HG03565 (cell line): ENCODE data around the gene TSEN15.
"Not testable (repeated sequence)": the region's sequence is repeated elsewhere in the genome, so short reads cannot be mapped to it uniquely, and the experiment has no call there.

Experiments used
- ATAC-seq: cut with Tn5 transposase; IDR thresholded peaks from one replicate; pipeline ENCODE4 v1.9.1; 2021; ENCODE audit warnings: mild to moderate bottlenecking, moderate library complexity; ENCODE audit not compliant: unreplicated experiment

TSEN15 gene

DNA sequence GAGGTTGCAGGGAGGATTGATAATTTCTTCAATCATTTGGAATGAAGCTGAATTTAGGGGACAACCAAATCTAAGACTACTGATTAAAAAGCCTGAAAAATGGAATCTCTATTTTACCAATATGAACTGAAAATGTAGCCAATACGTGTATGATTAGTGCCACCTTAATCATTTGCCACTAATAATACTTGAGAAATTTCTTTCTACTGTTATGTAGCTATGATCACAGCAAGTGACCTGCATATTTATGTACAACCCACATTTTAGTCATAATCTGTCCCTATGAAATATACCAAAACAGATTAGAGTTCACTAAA, 20.5 kb upstream of the TSEN15 start:
- no peak for ATAC-seq

DNA sequence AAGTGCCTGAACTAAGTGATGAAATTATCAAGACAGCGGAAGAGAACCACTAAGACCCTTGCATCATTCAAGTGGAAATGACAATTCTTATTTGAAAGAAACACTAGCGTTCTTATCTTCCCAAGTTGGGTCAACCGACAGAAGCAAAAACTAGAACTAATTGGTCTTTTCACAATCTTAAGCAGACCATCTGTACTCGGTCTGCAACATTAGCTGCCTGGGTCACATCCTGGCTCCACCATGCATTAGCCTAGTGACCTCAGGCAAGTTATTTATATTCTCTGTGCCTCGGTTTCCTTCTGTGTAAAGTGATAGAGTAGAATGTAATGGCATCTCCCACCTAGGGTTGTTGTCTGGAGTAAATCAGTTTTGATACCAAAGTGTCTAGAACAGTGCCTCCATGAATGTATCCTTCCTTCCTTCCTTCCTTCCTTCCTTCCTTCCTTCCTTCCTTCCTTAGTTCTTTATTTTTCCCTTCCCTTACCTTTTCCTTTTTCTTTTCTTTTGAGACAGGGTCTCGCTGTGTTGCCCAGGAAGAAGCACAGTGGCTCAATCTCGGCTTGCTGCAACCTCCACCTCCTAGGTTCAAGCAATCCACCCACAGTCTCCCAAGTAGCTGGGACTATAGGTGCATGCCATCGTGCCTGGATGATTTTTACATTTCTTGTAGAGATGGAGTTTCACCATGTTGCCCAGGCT, 20.0 kb upstream of the TSEN15 start:
- ATAC-seq: no peak

DNA sequence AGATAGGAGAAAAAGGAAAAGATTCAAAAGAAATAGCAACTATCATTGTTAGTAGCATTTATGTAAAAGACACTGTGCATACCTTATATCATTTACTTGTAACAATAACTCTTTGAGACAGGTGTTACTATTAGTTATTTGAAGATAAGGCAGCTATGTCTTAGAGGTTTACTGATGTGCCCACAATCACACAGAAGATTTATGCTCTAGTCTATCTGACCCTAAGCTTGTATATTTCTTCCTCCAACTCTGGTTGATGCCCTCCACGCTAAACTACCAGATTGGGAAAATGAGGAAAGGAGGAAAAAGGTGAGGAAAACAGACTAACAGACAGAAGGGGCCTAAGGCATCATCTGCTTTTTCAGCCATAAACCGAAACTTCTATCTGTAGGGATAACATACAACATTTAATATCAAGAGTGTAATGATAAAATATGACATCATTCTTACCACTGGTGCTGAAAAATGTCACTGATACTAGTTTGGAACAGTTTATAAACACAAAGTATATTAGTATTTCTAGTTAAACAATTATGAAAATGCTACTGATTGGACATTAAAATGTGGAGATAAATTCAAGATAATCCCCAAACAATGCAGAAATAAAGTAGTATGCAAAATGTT, 19.1 kb upstream of the TSEN15 start:
- no peak for ATAC-seq

DNA sequence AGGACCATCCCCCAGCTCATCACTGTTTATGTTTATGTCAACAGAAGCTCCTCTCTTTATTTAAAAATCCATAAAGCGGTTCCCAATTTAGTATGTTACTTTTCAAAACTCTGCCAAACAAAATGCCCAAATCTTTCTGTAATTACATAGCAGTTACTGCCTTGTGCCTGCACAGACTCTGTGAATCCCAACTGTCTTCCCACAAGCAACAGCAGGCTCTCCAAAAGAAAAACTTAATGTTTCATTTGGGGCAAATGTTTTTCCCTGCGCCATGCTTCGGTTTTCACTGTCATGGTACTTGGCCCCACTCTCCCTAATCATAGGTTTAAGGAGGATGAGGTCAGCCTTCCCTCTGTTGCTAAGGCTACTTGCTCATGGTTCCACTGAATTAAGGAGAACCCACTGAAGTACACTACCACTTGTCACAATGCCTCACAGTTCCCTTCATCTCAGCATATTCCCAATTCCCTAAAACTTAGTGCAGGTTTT, 18.6 kb upstream of the TSEN15 start:
- ATAC-seq: no peak

DNA sequence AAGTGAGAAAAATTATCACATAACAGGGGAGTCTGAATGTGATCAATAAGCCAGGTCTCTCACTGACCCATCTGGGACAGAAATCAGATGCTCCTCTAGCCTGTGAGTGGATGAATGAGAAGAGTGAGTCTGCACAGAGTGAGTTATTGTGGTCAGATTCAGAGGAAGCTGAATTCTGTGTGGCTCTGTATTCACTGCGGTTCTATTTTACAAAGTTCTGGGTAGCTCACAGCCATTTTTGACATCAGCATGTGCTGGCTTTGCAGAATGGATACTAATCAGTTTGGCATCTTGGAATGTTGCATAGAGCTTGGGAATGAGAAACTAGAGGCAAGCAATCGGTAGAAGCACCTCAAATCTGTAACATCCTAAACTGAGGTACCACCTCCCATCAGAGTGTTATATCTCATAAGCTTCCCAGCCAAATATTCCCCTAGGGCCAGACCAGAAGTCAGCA, 17.8 kb upstream of the TSEN15 start:
- ATAC-seq: no peak

DNA sequence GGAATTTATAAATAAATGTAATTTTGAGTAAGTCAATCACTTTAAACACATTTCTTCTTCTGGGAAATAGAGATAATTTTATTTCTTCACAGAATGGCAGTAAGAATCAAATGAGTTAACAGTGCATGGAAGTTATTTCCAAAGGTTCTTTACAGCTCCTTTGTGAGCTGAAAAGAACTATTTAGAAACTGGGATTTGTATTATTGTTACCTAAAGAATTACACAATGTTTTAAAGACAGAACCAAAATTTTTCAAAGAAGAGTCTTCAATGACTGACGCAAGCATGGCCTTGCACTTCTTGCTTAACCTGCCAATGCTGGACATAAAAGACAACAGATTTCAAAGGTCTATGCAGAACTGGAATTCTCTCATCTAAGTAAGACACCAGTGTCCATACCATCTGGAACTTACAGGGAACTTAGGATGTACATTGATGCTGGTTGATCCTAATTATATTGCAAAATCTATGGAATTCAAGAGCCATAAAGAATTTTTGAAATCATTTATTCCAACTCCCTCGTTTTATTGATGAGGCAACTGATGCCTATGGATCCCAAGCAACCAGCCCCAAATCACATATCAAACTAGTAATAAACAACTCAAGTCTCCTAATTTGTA, 16.7 kb upstream of the TSEN15 start:
- ATAC-seq: no peak

DNA sequence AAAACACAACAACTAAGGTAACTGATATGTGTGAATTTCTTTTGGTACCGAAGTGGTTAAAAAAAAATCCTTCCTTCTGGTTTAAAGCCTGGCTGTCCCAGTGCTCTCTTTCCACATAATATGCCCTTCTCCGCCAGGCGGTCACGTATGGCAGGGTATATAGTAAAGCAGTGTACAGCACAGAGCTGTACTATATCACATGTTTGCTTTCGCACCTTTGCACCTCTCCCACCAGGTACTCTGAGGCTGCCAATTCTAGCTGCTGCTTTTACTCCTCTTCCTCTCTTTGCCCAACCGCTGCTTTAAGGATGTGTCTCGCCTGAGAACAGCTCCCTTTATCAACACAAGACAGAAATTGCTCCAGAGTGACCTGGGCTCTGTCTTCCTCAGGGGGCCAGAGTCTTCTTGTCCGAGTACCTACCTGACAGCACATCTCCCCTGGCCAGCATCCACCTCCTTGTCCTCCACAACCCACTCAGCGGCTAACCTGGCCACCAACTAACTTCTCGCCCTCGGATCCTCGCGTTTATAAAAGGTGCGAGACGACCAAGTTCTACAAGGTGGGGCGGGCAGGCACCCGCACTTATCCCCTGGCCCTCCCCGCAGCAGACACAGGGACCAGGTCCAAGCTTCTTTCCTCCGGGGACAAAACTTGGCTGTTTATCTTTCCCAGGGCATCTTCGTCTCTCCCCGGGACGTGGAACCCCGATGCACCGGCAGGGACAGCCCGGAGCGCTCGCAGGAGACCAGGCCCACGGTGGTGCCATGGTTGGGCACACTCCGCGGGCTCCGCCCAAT, 15.6 kb upstream of the TSEN15 start:
- ATAC-seq: no peak

DNA sequence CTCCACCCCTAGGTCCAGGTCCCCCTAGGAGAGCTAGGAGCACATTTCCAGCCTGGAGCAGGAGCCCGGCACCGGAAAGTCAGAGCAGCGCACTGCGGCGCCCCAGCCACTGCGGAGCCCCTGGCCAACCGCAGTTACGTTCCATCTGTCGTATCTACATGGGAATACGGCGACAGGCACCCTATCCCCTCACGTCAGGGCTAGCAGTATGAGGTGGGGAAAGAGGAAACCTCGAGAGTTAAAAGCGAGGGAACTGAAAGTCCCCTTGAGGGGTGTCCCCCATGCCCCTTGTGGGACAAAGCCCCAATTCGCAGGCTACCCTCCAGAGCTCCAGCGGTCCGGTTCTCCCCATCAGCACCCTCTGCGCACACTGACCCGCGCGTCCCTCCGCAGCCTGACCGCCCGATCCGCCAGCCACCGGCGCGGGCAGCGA, 15.0 kb upstream of the TSEN15 start:
- no peak for ATAC-seq

DNA sequence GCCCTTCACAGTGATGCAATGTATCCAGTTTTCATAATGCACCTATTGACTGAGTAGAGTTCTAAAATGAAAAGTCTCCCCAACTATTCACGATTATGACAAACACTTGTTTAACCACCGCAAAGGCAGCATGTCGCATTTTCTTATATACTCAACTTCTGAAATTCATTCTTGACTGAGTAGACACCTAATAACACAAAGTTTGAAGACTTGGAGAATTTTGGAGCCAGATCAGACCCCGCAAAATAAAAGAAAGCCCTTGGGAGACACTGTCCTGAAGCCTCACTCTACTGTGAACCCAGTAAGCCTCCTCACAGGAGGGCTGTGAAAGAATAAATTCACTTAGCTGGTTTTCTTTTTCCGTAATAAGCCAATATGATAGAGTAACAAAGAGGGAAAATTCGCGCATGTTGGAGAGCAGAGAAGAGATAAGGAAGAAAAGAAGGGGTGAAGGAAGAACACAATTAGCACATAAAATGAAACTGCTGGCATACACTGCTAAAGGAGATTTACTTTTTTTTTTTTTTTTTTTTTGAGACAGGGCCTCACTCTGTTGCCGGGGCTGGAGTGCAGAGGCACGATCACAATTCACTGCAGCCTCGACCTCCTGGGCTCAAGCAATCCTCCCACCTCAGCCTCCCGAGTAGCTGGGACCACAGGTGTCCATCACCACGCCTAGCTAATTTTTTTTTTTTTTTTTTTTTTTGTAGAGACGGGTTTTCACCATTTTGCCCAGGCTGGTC, 13.5 kb upstream of the TSEN15 start:
- no peak for ATAC-seq

DNA sequence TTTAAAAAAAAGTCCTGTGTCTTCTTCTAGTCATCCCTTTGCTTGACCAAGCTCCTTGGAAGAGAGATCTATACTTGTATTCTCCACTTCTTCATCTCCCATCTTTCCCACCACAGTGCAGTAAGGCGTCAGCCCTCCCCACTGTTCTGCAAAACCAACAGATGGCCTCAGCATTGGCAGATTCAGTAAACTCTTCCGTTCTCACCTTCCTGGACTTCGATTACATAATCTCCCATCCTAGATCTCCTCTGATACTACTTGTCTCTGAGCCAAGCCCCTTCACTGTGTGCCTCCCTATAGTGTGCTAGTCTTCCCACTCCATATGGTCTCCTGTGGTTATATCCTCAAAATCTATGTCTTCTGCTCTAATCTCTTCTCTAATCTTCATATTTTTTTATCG, 12.4 kb upstream of the TSEN15 start:
- ATAC-seq: no peak

DNA sequence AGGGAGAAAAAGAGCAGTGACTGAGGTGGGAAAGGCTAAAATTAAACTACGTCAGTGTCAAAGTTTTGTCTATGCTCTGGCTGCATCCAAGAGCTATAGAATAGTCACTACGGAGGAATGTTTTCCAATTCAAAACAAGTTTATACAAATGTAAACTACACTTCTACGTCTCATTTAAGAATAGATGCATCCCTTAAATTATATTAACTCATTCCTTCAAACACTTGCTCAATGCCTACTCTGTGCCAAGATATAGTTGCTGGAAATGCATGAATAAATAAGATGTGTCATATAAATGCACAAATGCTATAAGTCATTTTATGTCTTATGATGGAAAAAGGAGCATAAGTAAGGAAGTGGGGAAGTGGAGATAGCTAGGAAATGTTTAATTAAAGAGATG, 9.8 kb upstream of the TSEN15 start:
- no peak for ATAC-seq

DNA sequence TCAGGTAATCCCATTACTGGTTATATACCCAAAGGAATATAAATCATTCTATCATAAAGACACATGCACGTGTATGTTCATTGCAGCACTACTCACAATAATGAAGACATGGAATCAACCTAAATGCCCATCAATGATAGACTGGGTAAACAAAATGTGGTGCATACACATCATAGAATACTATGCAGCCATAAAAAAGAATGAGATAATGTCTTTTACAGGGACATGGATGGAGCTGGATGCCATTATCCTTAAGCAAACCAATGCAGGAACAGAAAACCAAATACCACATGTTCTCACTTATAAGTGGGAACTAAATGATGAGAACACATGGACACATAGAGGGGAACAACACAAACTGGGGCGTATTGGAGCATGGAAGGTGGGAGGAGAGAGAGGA, 8.2 kb upstream of the TSEN15 start:
- not testable (repeated sequence) for ATAC-seq

DNA sequence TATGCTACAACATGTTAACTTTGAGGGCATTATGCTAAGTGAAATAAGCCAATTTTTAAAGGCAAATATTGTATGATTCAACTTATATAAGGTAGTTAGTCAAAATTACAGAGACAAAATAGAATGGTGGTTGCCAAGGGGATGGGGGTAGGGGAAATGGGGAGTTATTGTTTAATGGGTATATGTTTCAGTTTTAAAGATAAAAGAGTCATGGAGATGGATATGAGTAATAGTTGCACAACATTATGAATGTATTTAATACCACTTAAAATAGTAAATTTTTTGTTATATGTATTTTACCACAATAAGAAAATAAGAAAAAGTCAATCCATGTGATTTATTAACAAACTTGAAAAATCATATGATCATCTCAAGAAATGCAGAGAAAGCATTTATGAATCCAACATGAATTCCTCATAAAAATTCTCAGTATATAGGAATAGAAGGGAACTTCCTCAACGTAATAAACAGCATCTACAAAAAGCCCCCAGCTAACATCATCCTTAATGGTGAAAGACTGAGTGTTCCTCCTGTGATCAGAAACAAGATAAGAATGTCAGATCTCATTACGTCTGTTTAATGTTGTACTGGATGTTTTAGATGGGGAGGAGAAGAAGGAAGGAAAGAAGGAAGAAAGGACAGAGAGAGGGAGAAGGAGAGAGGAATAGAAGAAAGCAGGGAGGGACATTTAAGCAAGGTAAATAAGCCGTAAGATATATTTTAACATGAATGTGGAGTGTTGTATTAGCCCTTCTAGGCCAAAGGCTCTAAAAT, 6.7 kb upstream of the TSEN15 start:
- ATAC-seq: no peak

DNA sequence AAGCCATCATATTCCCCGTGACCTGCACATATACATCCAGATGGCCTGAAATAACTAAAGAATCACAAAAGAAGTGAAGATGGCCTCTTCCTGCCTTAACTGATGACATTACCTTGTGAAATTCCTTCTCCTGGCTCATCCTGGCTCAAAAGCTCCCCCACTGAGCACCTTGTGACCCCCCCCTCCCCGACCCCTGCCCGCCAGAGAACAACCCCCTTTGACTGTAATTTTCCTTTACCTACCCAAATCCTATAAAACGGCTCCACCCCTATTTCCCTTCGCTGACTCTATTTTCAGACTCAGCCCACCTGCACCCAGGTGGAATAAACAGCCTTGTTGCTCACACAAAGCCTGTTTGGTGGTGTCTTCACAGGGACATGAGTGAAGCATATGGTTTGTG, 4.0 kb upstream of the TSEN15 start:
- not testable (repeated sequence) for ATAC-seq

DNA sequence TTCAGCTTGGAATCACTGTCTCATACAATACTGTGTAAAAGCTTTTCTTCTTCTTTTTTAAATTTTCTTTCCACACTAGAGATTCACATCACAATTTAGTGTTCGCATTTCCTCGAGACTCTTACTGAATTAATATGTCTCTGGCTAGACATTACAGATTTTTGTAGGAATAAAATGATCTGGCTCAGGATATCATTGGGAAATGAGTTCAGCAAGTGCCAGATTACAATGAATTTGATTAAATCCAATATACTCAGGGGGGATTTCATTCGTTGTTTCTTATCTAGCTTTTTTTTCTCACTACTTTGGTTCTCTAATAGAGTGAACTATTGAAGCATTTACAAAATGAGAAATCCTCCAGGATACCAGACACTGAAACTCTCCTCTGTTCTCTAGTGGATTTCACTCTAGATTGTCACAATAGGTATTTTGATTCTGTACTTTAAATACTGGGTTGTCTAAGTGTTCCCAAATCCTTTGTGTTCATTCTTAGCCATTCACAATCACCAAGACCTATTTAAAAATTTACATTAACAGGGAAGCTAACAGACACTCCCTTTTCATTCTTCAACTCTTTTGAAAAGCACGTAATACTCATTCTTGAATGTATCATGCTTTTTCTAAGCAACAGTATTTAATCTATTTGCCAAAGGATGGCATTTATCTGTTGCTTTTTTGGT, 2.8 kb upstream of the TSEN15 start:
- ATAC-seq: no peak

DNA sequence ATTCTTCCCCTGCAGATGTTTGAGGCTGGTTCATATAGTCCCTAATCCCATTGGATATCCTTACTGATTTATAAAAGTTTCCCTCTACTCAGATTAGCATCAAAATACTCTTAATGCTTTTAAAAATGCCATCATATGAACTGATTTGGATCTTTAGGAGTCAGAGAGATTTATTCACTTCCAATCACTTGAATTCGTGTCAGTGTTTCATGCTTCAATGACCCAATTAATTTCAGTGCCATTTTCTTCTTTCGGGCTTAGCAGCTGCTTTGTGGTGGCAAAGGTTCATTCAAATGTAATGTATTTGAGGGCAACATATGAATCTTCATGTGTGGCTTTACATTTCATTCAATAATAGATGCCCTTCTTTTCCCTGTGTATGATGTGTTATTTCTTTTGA, 2.2 kb upstream of the TSEN15 start:
- no peak for ATAC-seq

DNA sequence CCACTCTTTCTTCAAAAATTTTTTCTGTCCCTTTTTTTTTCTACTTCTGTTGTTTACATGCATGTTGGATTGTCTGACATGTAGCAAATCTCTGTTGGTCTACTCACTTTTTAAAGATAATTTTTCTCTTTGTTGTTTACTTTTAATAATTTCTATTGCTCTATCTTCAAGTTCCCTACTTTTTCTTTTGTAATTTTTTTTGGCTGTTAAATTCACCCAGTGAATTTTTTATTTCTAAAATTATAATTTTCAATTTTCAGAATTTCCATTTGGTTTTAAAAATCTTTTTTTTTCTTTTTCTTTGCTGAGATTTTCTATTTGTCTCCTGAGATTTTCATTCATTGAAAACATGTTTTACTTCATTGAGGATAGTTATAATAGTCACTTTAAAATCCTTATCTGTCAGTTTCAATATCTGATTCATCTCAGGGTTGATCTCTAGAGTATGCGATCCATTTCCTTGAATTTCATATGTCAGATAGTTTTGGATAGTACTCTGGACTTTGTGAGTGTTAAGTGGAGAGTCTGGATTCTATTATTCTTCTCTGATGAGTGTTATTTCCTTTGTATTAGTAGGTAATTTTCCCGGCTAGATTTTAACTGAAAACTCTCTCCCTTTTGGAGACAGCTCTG, 1.6 kb upstream of the TSEN15 start:
- ATAC-seq: no peak

DNA sequence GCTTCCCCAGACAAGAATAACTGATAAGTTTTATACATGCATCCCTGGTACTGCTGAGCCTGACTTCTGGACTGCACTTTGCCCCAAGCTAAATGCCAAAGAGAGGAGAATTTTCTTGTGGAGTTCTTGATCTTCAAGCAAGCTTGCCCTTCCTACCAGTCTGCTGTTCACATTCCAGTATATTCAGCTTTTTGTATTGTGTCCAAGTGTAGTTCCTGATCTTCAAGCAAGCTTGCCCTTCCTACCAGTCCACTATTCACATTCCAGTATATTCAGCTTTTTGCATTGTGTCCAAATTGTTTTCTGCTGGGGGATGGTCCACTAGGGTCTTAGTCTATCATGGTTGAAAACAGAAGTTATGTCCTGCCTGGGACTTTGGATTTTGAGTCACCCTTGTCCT, 894 bp upstream of the TSEN15 start:
- no peak for ATAC-seq

DNA sequence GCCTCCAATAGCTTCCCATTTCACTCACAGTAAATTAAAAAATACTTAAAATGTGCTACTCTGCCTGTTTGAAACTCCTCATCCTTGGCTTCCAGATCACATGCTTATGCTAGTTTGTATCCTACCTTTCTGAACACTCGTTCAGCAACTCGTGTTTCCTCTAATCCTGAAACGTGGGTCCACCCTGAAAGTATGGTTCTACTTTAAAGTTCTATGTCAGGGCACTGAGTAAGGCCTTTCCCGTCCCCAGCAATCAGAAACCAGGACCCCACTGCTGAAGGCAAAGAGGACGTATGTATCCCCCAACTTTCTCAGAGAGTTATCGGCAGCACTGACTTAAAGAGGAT, 419 bp upstream of the TSEN15 start:
- no peak for ATAC-seq
